Cardiac muscle cell (in vitro differentiated cells and primary cell): ENCODE measurements around the gene CCR3. TPM values are rescaled to one million over a fixed set of nuclear protein-coding genes. Genes with fewer than 3 reads are reported as not detected.
A peak's percentile ranks its signal among the peaks of the same experiment; 100 is the strongest.

Experiments used
- DNase-seq, 2 donors: peaks; one replicate each; pipeline versions ENCODE4 v3.0.0 to v3.0.0-alpha.2; 2010 to 2017; ENCODE audit warnings: low read depth in 1 of 2, low spot score in 1 of 2
- H3K27ac ChIP-seq: fragments of 200-600 bp; sonication (generic); 2 replicates; pipeline ENCODE4 v1.5.1; 2016
- H3K27me3 ChIP-seq: fragments of 200-600 bp; sonication (generic); 2 replicates; pipeline ENCODE4 v1.6.0; 2016; ENCODE audit warnings: control low read depth
- H3K36me3 ChIP-seq: fragments of 200-600 bp; sonication (generic); 2 replicates; pipeline ENCODE4 v1.5.1; 2016; ENCODE audit warnings: control low read depth
- H3K4me1 ChIP-seq: fragments of 200-600 bp; sonication (generic); 2 replicates; pipeline ENCODE4 v1.8.1; 2017; ENCODE audit warnings: low read depth, mild to moderate bottlenecking, mixed run types
- H3K4me3 ChIP-seq: fragments of 200-600 bp; sonication (generic); 2 replicates; pipeline ENCODE4 v1.5.1; 2016; ENCODE audit warnings: mild to moderate bottlenecking
- H3K9me3 ChIP-seq: fragments of 200-600 bp; sonication (generic); 2 replicates; pipeline ENCODE4 v1.5.1; 2017; ENCODE audit warnings: low read depth, mild to moderate bottlenecking, control low read depth
- CTCF ChIP-seq: IDR thresholded peaks from 2 replicates; pipeline ENCODE4 v1.5.1; 2012; ENCODE audit warnings: low read depth, mild to moderate bottlenecking, low read length
- polyA plus RNA-seq: library from polyadenylated mRNA; unstranded; fragments of >200 nt; fragmentation: Nextera tagmentation; extraction: Ambion mirVana; gene quantifications from 2 replicates; pipeline ENCODE4 v1.2.1, GENCODE V29; 2016
- total RNA-seq: library from RNA; depleted of rRNA; stranded (reverse); fragments of >200 nt; gene quantifications from 2 replicates; pipeline ENCODE4 v1.2.3, GENCODE V29; 2016

The CCR3 gene
- total and polyA plus RNA-seq, 2 experiments from 2014 or later, result not detected

- Histone ChIP-seq H3K27ac (no peak overlapping the region), H3K9me3 (no peaks in the 10 kb centered on the region), H3K36me3 (no peaks in the 10 kb centered on the region), H3K27me3 (no peaks in the 10 kb centered on the region), H3K4me3 (no peak overlapping the region), H3K4me1 (no peaks in the 10 kb centered on the region)
- TF ChIP-seq CTCF, result no peak
- DNase-seq, result no peak
Observed at GRCh38 chr3:46286947-46287565, 44.8 kb downstream of the CCR3 start.

GRCh38 chr3:46289551-46289950 lies 47.3 kb downstream of the CCR3 start:
- no peak for TF ChIP-seq CTCF
- no peaks in the 10 kb centered on the region for H3K36me3 ChIP-seq
- no peak for DNase-seq
- no peaks in the 10 kb centered on the region for H3K9me3 ChIP-seq
- H3K4me3 ChIP-seq, result no peak overlapping the region
- no peak overlapping the region for H3K27ac ChIP-seq
- no peaks in the 10 kb centered on the region for H3K27me3 ChIP-seq
- H3K4me1 ChIP-seq, result no peaks in the 10 kb centered on the region

GRCh38 chr3:46289966-46290365 lies 47.7 kb downstream of the CCR3 start:
- H3K27ac ChIP-seq, result no peak overlapping the region
- H3K4me1 ChIP-seq, result no peaks in the 10 kb centered on the region
- DNase-seq, result no peak
- TF ChIP-seq CTCF, result no peak
- H3K9me3 ChIP-seq, result no peaks in the 10 kb centered on the region
- H3K27me3 ChIP-seq, result no peaks in the 10 kb centered on the region
- no peak overlapping the region for H3K4me3 ChIP-seq
- H3K36me3 ChIP-seq, result no peaks in the 10 kb centered on the region

GRCh38 chr3:46291046-46291445 lies 48.8 kb downstream of the CCR3 start:
- Histone ChIP-seq H3K9me3 (no peaks in the 10 kb centered on the region), H3K36me3 (no peaks in the 10 kb centered on the region), H3K4me1 (no peaks in the 10 kb centered on the region), H3K27me3 (no peaks in the 10 kb centered on the region), H3K27ac (no peak overlapping the region), H3K4me3 (no peak overlapping the region)
- TF ChIP-seq CTCF, result no peak
- DNase-seq, result no peak

GRCh38 chr3:46293035-46293724 lies 50.9 kb downstream of the CCR3 start:
- Histone ChIP-seq H3K4me1 (no peaks in the 10 kb centered on the region), H3K36me3 (no peaks in the 10 kb centered on the region), H3K4me3 (no peak overlapping the region), H3K9me3 (no peaks in the 10 kb centered on the region), H3K27me3 (no peaks in the 10 kb centered on the region), H3K27ac (no peak overlapping the region)
- DNase-seq, result peak in 1 of 2 donors; percentile 3
- no peak for TF ChIP-seq CTCF
